GM04504 (cell line): ENCODE results near the gene ALDH4A1.

Experiments
- DNase-seq: peaks from one replicate; pipeline ENCODE4 v3.0.0-alpha.2; 2012; ENCODE audit warnings: low read depth

Gene ALDH4A1

GRCh38 chr1:18939398-18940302 is 37.3 kb upstream of the ALDH4A1 start:
- no peak for DNase-seq

GRCh38 chr1:18938707-18939070 is 36.3 kb upstream of the ALDH4A1 start:
- DNase-seq: no peak

GRCh38 chr1:18938008-18938706 is 35.8 kb upstream of the ALDH4A1 start:
- DNase-seq: no peak

- DNase-seq: no peak
Measured at GRCh38 chr1:18937539-18937938, 35.2 kb upstream of the ALDH4A1 start.

- DNase-seq: no peak
Measured at GRCh38 chr1:18936814-18937481, 34.6 kb upstream of the ALDH4A1 start.

- DNase-seq: no peak
Measured at GRCh38 chr1:18936471-18936813, 34.1 kb upstream of the ALDH4A1 start.

GRCh38 chr1:18934205-18935000 is 32.0 kb upstream of the ALDH4A1 start:
- no peak for DNase-seq

GRCh38 chr1:18932879-18933278 is 30.5 kb upstream of the ALDH4A1 start:
- DNase-seq: no peak

GRCh38 chr1:18932387-18932786 is 30.0 kb upstream of the ALDH4A1 start:
- no peak for DNase-seq

- DNase-seq: no peak
Measured at GRCh38 chr1:18931730-18932129, 29.4 kb upstream of the ALDH4A1 start.

- peak; percentile 52 for DNase-seq
Measured at GRCh38 chr1:18929686-18930085, 27.3 kb upstream of the ALDH4A1 start.

- DNase-seq: no peak
Measured at GRCh38 chr1:18928985-18929384, 26.6 kb upstream of the ALDH4A1 start.

GRCh38 chr1:18928406-18928805 is 26.1 kb upstream of the ALDH4A1 start:
- no peak for DNase-seq

- no peak for DNase-seq
Measured at GRCh38 chr1:18927654-18928272, 25.4 kb upstream of the ALDH4A1 start.

GRCh38 chr1:18927082-18927653 is 24.8 kb upstream of the ALDH4A1 start:
- DNase-seq: no peak

- peak; percentile 84 for DNase-seq
Measured at GRCh38 chr1:18926315-18927081, 24.1 kb upstream of the ALDH4A1 start.

GRCh38 chr1:18925279-18925678 is 22.9 kb upstream of the ALDH4A1 start:
- no peak for DNase-seq

GRCh38 chr1:18924221-18924691 is 21.9 kb upstream of the ALDH4A1 start:
- no peak for DNase-seq

- DNase-seq: no peak
Measured at GRCh38 chr1:18923756-18924211, 21.4 kb upstream of the ALDH4A1 start.
